Neural crest cell (in vitro differentiated cells): Measurements from ENCODE around the gene PRKG1. TPM values are rescaled to one million over a fixed set of nuclear protein-coding genes. Genes with fewer than 3 reads are reported as not detected.
A peak's percentile ranks its signal among the peaks of the same experiment; 100 is the strongest.

ENCODE experiments used
- DNase-seq: peaks from one replicate; pipeline ENCODE4 v3.0.0; 2021; ENCODE audit warnings: low read depth, mixed read lengths, low spot score
- H3K27ac Mint-ChIP-seq: one replicate; pipeline ENCODE4 v1.8.0; 2021; ENCODE audit warnings: mild to moderate bottlenecking, mixed read lengths; ENCODE audit not compliant: unreplicated experiment
- H3K27me3 Mint-ChIP-seq: 2 replicates; pipeline ENCODE4 v1.8.0; 2021; ENCODE audit warnings: low read depth, mild to moderate bottlenecking, mixed read lengths
- H3K36me3 Mint-ChIP-seq: 2 replicates; pipeline ENCODE4 v1.8.0; 2021; ENCODE audit warnings: low read depth, mild to moderate bottlenecking, mixed read lengths
- H3K4me1 Mint-ChIP-seq: 2 replicates; pipeline ENCODE4 v1.8.0; 2021; ENCODE audit warnings: mixed read lengths
- H3K4me3 Mint-ChIP-seq: one replicate; pipeline ENCODE4 v1.8.0; 2021; ENCODE audit warnings: mild to moderate bottlenecking, mixed read lengths
- H3K9me3 Mint-ChIP-seq: 2 replicates; pipeline ENCODE4 v1.8.0; 2021; ENCODE audit warnings: mixed read lengths
- total RNA-seq: library from RNA; stranded (reverse); gene quantifications from 2 replicates; pipeline ENCODE4 v1.2.1, GENCODE V29; 2021
- TF ChIP-seq, protein P1 (sequence below): fragments of 200-600 bp; sonication (generic); conservative IDR thresholded peaks from 2 replicates; pipeline ENCODE4 v1.5.0; 2021; ENCODE audit warnings: antibody characterized with exemption, mild to moderate bottlenecking

PRKG1 gene
- total RNA-seq, 1 donor from 2014 or later: 4.4 TPM

DNA sequence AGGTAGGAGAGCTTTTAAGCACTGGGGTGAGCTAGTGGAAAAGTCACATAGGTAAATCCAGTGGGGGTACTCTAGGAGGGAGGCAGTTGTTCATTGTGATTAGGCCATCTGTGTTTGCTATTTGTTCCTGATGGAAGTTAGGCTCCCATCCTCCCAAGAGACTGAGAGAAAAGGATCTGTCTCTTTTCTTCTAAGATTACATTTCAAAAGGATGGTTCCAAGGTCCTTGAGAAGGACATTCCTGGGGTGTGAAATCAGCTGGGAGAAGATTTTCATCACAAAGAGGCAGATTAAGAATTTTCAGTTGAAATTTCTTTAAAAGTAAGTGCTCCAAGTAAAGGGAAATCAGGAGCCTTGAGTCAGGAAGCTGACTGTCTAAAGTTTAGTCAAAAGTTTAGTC, 835.9 kb downstream of the PRKG1 start:
- Mint-ChIP-seq H3K9me3 (no peaks in the 10 kb centered on the region), H3K4me3 (no peak overlapping the region), H3K27ac (no peak overlapping the region), H3K4me1 (peaks cover 4% of the 10 kb centered on the region), H3K27me3 (no peaks in the 10 kb centered on the region), H3K36me3 (no peaks in the 10 kb centered on the region)
- no peak for DNase-seq
- TF ChIP-seq, protein P1, sequence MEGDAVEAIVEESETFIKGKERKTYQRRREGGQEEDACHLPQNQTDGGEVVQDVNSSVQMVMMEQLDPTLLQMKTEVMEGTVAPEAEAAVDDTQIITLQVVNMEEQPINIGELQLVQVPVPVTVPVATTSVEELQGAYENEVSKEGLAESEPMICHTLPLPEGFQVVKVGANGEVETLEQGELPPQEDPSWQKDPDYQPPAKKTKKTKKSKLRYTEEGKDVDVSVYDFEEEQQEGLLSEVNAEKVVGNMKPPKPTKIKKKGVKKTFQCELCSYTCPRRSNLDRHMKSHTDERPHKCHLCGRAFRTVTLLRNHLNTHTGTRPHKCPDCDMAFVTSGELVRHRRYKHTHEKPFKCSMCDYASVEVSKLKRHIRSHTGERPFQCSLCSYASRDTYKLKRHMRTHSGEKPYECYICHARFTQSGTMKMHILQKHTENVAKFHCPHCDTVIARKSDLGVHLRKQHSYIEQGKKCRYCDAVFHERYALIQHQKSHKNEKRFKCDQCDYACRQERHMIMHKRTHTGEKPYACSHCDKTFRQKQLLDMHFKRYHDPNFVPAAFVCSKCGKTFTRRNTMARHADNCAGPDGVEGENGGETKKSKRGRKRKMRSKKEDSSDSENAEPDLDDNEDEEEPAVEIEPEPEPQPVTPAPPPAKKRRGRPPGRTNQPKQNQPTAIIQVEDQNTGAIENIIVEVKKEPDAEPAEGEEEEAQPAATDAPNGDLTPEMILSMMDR: no peak

DNA sequence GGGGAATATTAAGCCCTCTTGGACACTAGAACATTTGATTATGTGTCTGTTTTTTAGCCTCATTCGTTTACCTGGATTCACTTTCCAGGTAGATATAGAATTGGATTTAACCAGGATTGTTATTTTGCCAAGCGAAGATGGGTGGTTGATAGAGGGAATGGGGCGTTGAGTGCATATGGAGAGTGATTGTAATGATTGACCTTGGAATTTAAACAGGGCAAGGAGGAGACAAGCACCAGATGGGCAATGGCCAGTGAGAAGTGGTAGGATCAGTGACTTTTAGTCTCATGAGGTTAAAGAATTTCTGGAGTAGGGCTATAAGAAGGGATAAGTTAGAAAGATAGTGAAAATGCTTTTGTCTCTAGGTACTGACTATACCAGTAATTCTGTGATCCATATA, 836.3 kb downstream of the PRKG1 start:
- no peaks in the 10 kb centered on the region for H3K9me3 Mint-ChIP-seq
- no peak overlapping the region for H3K4me3 Mint-ChIP-seq
- DNase-seq: no peak
- H3K36me3 Mint-ChIP-seq: no peaks in the 10 kb centered on the region
- H3K4me1 Mint-ChIP-seq: peaks cover 7% of the 10 kb centered on the region
- no peak overlapping the region for H3K27ac Mint-ChIP-seq
- no peaks in the 10 kb centered on the region for H3K27me3 Mint-ChIP-seq
- TF ChIP-seq, protein P1: no peak

DNA sequence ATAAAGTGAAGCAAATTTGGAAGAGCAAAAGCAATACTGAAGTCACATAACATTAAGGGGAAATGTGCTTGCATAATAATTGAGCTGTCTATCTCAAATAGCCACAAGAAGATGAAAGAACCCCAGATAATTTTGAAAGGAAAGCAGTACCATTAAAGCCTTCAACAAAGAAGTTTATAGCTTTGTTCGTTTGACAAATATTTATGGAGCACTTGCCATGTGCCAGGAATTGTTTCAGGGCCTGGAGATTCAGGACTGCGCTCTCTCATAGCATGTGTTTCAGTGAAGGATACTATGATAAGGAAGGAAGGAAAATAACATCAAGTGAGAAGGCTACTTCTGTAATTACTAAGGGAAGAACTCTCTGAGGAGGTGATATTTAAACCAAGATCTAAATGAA, 837.4 kb downstream of the PRKG1 start:
- H3K27me3 Mint-ChIP-seq: no peaks in the 10 kb centered on the region
- H3K4me3 Mint-ChIP-seq: no peak overlapping the region
- no peaks in the 10 kb centered on the region for H3K9me3 Mint-ChIP-seq
- DNase-seq: no peak
- peak overlapping the region; percentile 4 for H3K27ac Mint-ChIP-seq
- no peaks in the 10 kb centered on the region for H3K36me3 Mint-ChIP-seq
- TF ChIP-seq, protein P1: no peak
- H3K4me1 Mint-ChIP-seq: peaks cover 7% of the 10 kb centered on the region

- TF ChIP-seq, protein P1: no peak
- no peak for DNase-seq
- Mint-ChIP-seq H3K36me3 (no peaks in the 10 kb centered on the region), H3K27me3 (no peaks in the 10 kb centered on the region), H3K4me3 (no peak overlapping the region), H3K27ac (no peak overlapping the region), H3K4me1 (peaks cover 25% of the 10 kb centered on the region), H3K9me3 (no peaks in the 10 kb centered on the region)
Measured at GRCh38 chr10:51915031-51915542, 840.8 kb downstream of the PRKG1 start.

GRCh38 chr10:51918440-51918839, 844.2 kb downstream of the PRKG1 start:
- H3K27me3 Mint-ChIP-seq: no peaks in the 10 kb centered on the region
- H3K27ac Mint-ChIP-seq: peak overlapping the region; percentile 30
- TF ChIP-seq, protein P1: no peak
- H3K36me3 Mint-ChIP-seq: no peaks in the 10 kb centered on the region
- no peak for DNase-seq
- peak overlapping the region; percentile 31 for H3K4me3 Mint-ChIP-seq
- no peaks in the 10 kb centered on the region for H3K9me3 Mint-ChIP-seq
- peaks cover 27% of the 10 kb centered on the region for H3K4me1 Mint-ChIP-seq
